IMR-90 (cell line): Measurements from ENCODE around the gene SLC4A1. TPM values are rescaled to one million over a fixed set of nuclear protein-coding genes. Genes with fewer than 3 reads are reported as not detected.
A peak's percentile ranks its signal among the peaks of the same experiment; 100 is the strongest.

Experiments used
- ATAC-seq: fragments of 200-7000 bp; cut with Tn5 transposase; 2 replicates; pipeline ENCODE4 v1.9.1; 2020; ENCODE audit warnings: low read depth, mild to moderate bottlenecking, moderate library complexity
- BruUV-seq: library from RNA; stranded (reverse); fragments of 400-500 nt; replicated peaks from 2 replicates; lab custom pipeline; 2021; lab: Mats Ljungman, UMichigan
- CTCF ChIA-PET: fragments of 300-600 bp; formaldehyde crosslinking; extraction: SDS; loops from one replicate; lab custom pipeline; 2021; ENCODE audit warnings: antibody characterized with exemption; lab: Yijun Ruan, JAX
- POLR2A ChIA-PET: fragments of 300-600 bp; sonication (Branson Sonifier 250); formaldehyde crosslinking; loops from one replicate; lab custom pipeline; 2022; ENCODE audit warnings: antibody characterized with exemption; ENCODE audit not compliant: unreplicated experiment; lab: Charles Lee
- DNase-seq: peaks from one replicate; pipeline ENCODE4 v3.0.0; 2013
- H2AFZ ChIP-seq: replicated peaks from 2 replicates; pipeline ENCODE3; 2013; ENCODE audit warnings: low read length, mild to moderate bottlenecking; ENCODE audit not compliant: poor library complexity
- H2AK5ac ChIP-seq: 2 replicates; pipeline ENCODE4 v1.6.1; 2013; ENCODE audit warnings: low read depth, low read length, inconsistent platforms
- H2AK9ac ChIP-seq: replicated peaks from 2 replicates; pipeline ENCODE3; 2013; ENCODE audit warnings: mild to moderate bottlenecking, low read depth, low read length, moderate library complexity; ENCODE audit not compliant: poor library complexity
- H2BK120ac ChIP-seq: 2 replicates; pipeline ENCODE4 v1.6.1; 2013; ENCODE audit warnings: low read depth, low read length, inconsistent platforms
- H2BK15ac ChIP-seq: 3 replicates; pipeline ENCODE4 v1.6.1; 2013; ENCODE audit warnings: low read depth, low read length, inconsistent platforms
- H2BK20ac ChIP-seq: 2 replicates; pipeline ENCODE4 v1.6.1; 2013; ENCODE audit warnings: low read depth, mild to moderate bottlenecking, inconsistent platforms, low read length, moderate library complexity
- H2BK5ac ChIP-seq: 2 replicates; pipeline ENCODE4 v1.6.1; 2013; ENCODE audit warnings: mild to moderate bottlenecking, low read depth, low read length, inconsistent platforms; ENCODE audit not compliant: poor library complexity, severe bottlenecking
- H3K14ac ChIP-seq: replicated peaks from 2 replicates; pipeline ENCODE4 v1.6.1; 2013; ENCODE audit warnings: low read depth, low read length, inconsistent platforms
- H3K18ac ChIP-seq: 2 replicates; pipeline ENCODE4 v1.6.1; 2013; ENCODE audit warnings: low read depth, low read length, control low read depth
- H3K23ac ChIP-seq: 2 replicates; pipeline ENCODE4 v1.6.1; 2013; ENCODE audit warnings: low read depth, low read length, inconsistent platforms
- H3K27ac ChIP-seq: 2 replicates; pipeline ENCODE4 v1.5.1; 2013; ENCODE audit warnings: mild to moderate bottlenecking, control low read depth, low read length; ENCODE audit not compliant: insufficient read depth
- H3K27me3 ChIP-seq: 2 replicates; pipeline ENCODE4 v1.6.1; 2013; ENCODE audit warnings: low read length; ENCODE audit not compliant: control insufficient read depth, insufficient read depth
- H3K36me3 ChIP-seq: 2 replicates; pipeline ENCODE4 v1.6.1; 2013; ENCODE audit warnings: low read length, mixed read lengths; ENCODE audit not compliant: control insufficient read depth, insufficient read depth
- H3K4ac ChIP-seq: 2 replicates; pipeline ENCODE4 v1.6.1; 2013; ENCODE audit warnings: low read depth, low read length, inconsistent platforms
- H3K4me1 ChIP-seq: 2 replicates; pipeline ENCODE4 v1.6.1; 2013; ENCODE audit warnings: low read length, mixed read lengths; ENCODE audit not compliant: control insufficient read depth, insufficient read depth
- H3K4me2 ChIP-seq: 2 replicates; pipeline ENCODE4 v1.6.1; 2013; ENCODE audit warnings: low read depth, mild to moderate bottlenecking, control low read depth, low read length, moderate library complexity
- H3K4me3 ChIP-seq: 2 replicates; pipeline ENCODE4 v1.5.1; 2013; ENCODE audit warnings: low read depth, mild to moderate bottlenecking, control low read depth, low read length, moderate library complexity; ENCODE audit not compliant: insufficient read depth
- H3K56ac ChIP-seq: 2 replicates; pipeline ENCODE4 v1.6.1; 2013; ENCODE audit warnings: low read length, inconsistent platforms; ENCODE audit not compliant: insufficient read depth; ENCODE audit errors: extremely low read depth
- H3K79me1 ChIP-seq, 2 experiments: 2 replicates each; pipeline ENCODE4 v1.6.1; 2013; ENCODE audit warnings: low read length in 2 of 2, inconsistent platforms in 1 of 2, low read depth in 1 of 2
- H3K9ac ChIP-seq: 2 replicates; pipeline ENCODE4 v1.6.1; 2013; ENCODE audit warnings: low read depth, low read length, control low read depth
- H3K9me1 ChIP-seq: 2 replicates; pipeline ENCODE4 v1.6.1; 2013; ENCODE audit warnings: low read length, inconsistent platforms; ENCODE audit not compliant: insufficient read depth
- H3K9me3 ChIP-seq: 2 replicates; pipeline ENCODE4 v1.6.1; 2013; ENCODE audit warnings: low read length; ENCODE audit not compliant: control insufficient read depth, insufficient read depth
- H4K20me1 ChIP-seq: 2 replicates; pipeline ENCODE4 v1.6.1; 2013; ENCODE audit warnings: low read length, inconsistent platforms; ENCODE audit not compliant: insufficient read depth
- H4K5ac ChIP-seq: 2 replicates; pipeline ENCODE4 v1.6.1; 2013; ENCODE audit warnings: mild to moderate bottlenecking, low read depth, low read length, control low read depth
- H4K8ac ChIP-seq, 2 experiments: 2 replicates each; pipeline ENCODE4 v1.6.1; 2013; ENCODE audit warnings: low read depth in 2 of 2, low read length in 2 of 2, control low read depth in 1 of 2, inconsistent platforms in 1 of 2
- H4K91ac ChIP-seq: 2 replicates; pipeline ENCODE4 v1.6.1; 2013; ENCODE audit warnings: low read depth, low read length, inconsistent platforms; ENCODE audit not compliant: insufficient read depth
- BHLHE40 ChIP-seq: fragments of 150-350 bp; IDR thresholded peaks from 2 replicates; pipeline ENCODE4 v1.6.1; 2016; ENCODE audit warnings: mild to moderate bottlenecking, low read depth, low read length
- CHD1 ChIP-seq: IDR thresholded peaks from 2 replicates; pipeline ENCODE4 v1.6.1; 2012; ENCODE audit warnings: low read depth, low read length, improper control_type of control experiment
- FOS ChIP-seq: fragments of 150-350 bp; IDR thresholded peaks from 2 replicates; pipeline ENCODE4 v1.6.1; 2016; ENCODE audit warnings: low read depth, low read length
- MAFK ChIP-seq: IDR thresholded peaks from 2 replicates; pipeline ENCODE4 v1.6.1; 2012; ENCODE audit warnings: low read depth, low read length, improper control_type of control experiment
- MAZ ChIP-seq: IDR thresholded peaks from 2 replicates; pipeline ENCODE4 v1.6.1; 2012; ENCODE audit warnings: low read depth, mild to moderate bottlenecking, low read length, improper control_type of control experiment, moderate library complexity, borderline replicate concordance
- MXI1 ChIP-seq: IDR thresholded peaks from 2 replicates; pipeline ENCODE4 v1.6.1; 2012; ENCODE audit warnings: low read depth, mild to moderate bottlenecking, low read length, moderate library complexity, borderline replicate concordance
- NFE2L2 ChIP-seq: fragments of 150-350 bp; IDR thresholded peaks from 2 replicates; pipeline ENCODE4 v1.6.1; 2016; ENCODE audit warnings: low read depth, mild to moderate bottlenecking, low read length
- POLR2A ChIP-seq: IDR thresholded peaks from 2 replicates; pipeline ENCODE4 v1.6.1; 2012; ENCODE audit warnings: mild to moderate bottlenecking, low read depth, low read length
- RAD21 ChIP-seq: IDR thresholded peaks from 2 replicates; pipeline ENCODE4 v1.6.1; 2012; ENCODE audit warnings: low read length, improper control_type of control experiment
- RCOR1 ChIP-seq: IDR thresholded peaks from 2 replicates; pipeline ENCODE4 v1.6.1; 2012; ENCODE audit warnings: mild to moderate bottlenecking, low read length, improper control_type of control experiment; ENCODE audit not compliant: insufficient replicate concordance
- RFX5 ChIP-seq: IDR thresholded peaks from 2 replicates; pipeline ENCODE4 v1.8.0; 2012; ENCODE audit warnings: low read depth, mild to moderate bottlenecking, low read length, moderate library complexity
- USF2 ChIP-seq: fragments of 150-350 bp; IDR thresholded peaks from 2 replicates; pipeline ENCODE4 v1.6.1; 2017; ENCODE audit warnings: mild to moderate bottlenecking, antibody characterized with exemption, low read length, low read depth
- WGBS, 2 experiments: methylation state at CpG; one replicate each; pipeline versions ENCODE4 v1.1.5 to v1.1.7; 2013; ENCODE audit warnings: missing lambda C conversion rate in 2 of 2; ENCODE audit not compliant: insufficient read length in 1 of 2; ENCODE audit errors: extremely low coverage in 2 of 2; 5-methylcytosine and 5-hydroxymethylcytosine counted together
- dilution Hi-C: fragments of 300-500 bp; cut with HindIII; formaldehyde crosslinking; loops from one replicate; pipeline ENCODE4 v1.14.3; 2018; ENCODE audit warnings: low sequenced_read_pairs; ENCODE audit not compliant: unreplicated experiment
- in situ Hi-C: fragments of 300-500 bp; cut with MboI; formaldehyde crosslinking; loops from 3 replicates; pipeline ENCODE4 v1.14.3; 2019; ENCODE audit warnings: low sequenced_read_pairs, inconsistent platforms, mixed read lengths
- intact Hi-C: fragments of 100-400 bp; cut with micrococcal nuclease; formaldehyde crosslinking; loops from 2 replicates; pipeline ENCODE4 v1.10.0; 2022
- polyA plus RNA-seq, 3 experiments: library from polyadenylated mRNA; depleted of rRNA; stranded (reverse); fragments of >200 nt; gene quantifications; 2 replicates each; pipeline ENCODE4 v1.2.3, GENCODE V29; 2012; ENCODE audit warnings: low replicate concordance in 1 of 3
- total RNA-seq: library from RNA; depleted of rRNA; stranded (reverse); fragments of >200 nt; gene quantifications from 2 replicates; pipeline ENCODE4 v1.2.3, GENCODE V29; 2012

SLC4A1 gene
- total and polyA plus RNA-seq, 2 of the 4 experiments (the other 2 are of a cell fraction): not detected

- Histone ChIP-seq H3K4me2 (no peak overlapping the region), H3K14ac (no peak overlapping the region), H3K56ac (no peak overlapping the region), H3K27ac (no peak overlapping the region), H2BK5ac (no peak overlapping the region), H2BK120ac (no peak overlapping the region), H3K9ac (no peak overlapping the region), H2AK5ac (no peak overlapping the region), H3K18ac (no peak overlapping the region), H3K27me3 (peaks cover 59% of the 10 kb centered on the region), H3K79me1 (no peaks in the 10 kb centered on the region), H2AFZ (peak overlapping the region; percentile 21), H2AK9ac (no peak overlapping the region), H4K8ac (no peak overlapping the region), H2BK15ac (no peak overlapping the region), H4K91ac (no peak overlapping the region), H4K5ac (no peak overlapping the region), H3K36me3 (no peaks in the 10 kb centered on the region), H3K4me1 (no peaks in the 10 kb centered on the region), H2BK20ac (no peak overlapping the region), H3K4me3 (no peak overlapping the region), H3K9me1 (no peaks in the 10 kb centered on the region), H4K20me1 (no peaks in the 10 kb centered on the region), H3K23ac (no peak overlapping the region), H3K4ac (no peak overlapping the region), H3K9me3 (no peaks in the 10 kb centered on the region)
- TF ChIP-seq RFX5 (no peak), FOS (no peak), NFE2L2 (no peak), USF2 (no peak), BHLHE40 (no peak), MAFK (no peak), POLR2A (no peak), RCOR1 (no peak), MAZ (no peak), MXI1 (no peak), CHD1 (no peak), RAD21 (no peak)
- in situ Hi-C loops: no loop called here
- 78% methylated on average over 18 of the region's 23 CpGs; no CpG with 5 or more reads in 1 of the 2 experiments for WGBS, 2 experiments
- ChIA-PET CTCF (interaction anchor here (0.7 kb wide), 1 partner anchor 10 kb away, joined by 3 read pairs; no protein-coding TSS in a partner anchor), POLR2A (no interaction called here)
- ATAC-seq: no peak
- no TSS peak for BruUV-seq
- dilution Hi-C loops: no loop called here
- intact Hi-C loops: no loop called here
- no peak for DNase-seq
These were observed 9.8 kb downstream of the SLC4A1 start for GRCh38 chr17:44257815-44258760.
